A549 (cell line): Measurements from ENCODE around the gene SLC10A7. TPM values are rescaled to one million over a fixed set of nuclear protein-coding genes. Genes with fewer than 3 reads are reported as not detected.

ENCODE experiments used
- ATAC-seq, 2 experiments: fragments of 200-7000 bp in 1 of 2; fragments of >200 bp in 1 of 2; cut with Nextera tagmentation in 1 of 2; cut with Tn5 transposase in 1 of 2; 3 replicates each; pipeline versions ENCODE4 v1.8.0 to v1.9.1; 2018 to 2020; ENCODE audit warnings: mild to moderate bottlenecking in 1 of 2, moderate library complexity in 1 of 2
- CTCF ChIA-PET: fragments of 300-600 bp; sonication (Branson Sonifier 250); formaldehyde crosslinking; extraction: SDS; loops from one replicate; lab custom pipeline; 2021; ENCODE audit warnings: antibody characterized with exemption, inconsistent platforms; lab: Yijun Ruan, JAX
- POLR2A ChIA-PET: fragments of 350-600 bp; formaldehyde crosslinking; extraction: SDS; loops from one replicate; lab custom pipeline; 2021; ENCODE audit warnings: antibody characterized with exemption, inconsistent platforms; lab: Yijun Ruan, JAX
- DNase-seq, 2 experiments: peaks; one replicate each; pipeline versions ENCODE4 v3.0.0 to v3.0.0-alpha.2; 2011 to 2016; ENCODE audit warnings: low read depth in 1 of 2, low spot score in 1 of 2
- FAIRE-seq: peaks from 2 replicates; lab custom pipeline; 2011; peaks lifted over from hg19 to GRCh38; lab: Jason Lieb, UNC
- H3K27ac ChIP-seq, 2 experiments: fragments of >200 bp; sonication (Bioruptor Twin); formaldehyde crosslinking; 3 replicates each; pipeline ENCODE4 v1.5.1; 2016 to 2017
- H3K4me1 ChIP-seq: fragments of >200 bp; sonication (Bioruptor Twin); formaldehyde crosslinking; 3 replicates; pipeline ENCODE4 v1.6.1; 2016
- H3K4me2 ChIP-seq: fragments of >200 bp; sonication (Bioruptor Twin); formaldehyde crosslinking; 3 replicates; pipeline ENCODE4 v1.6.1; 2016
- H3K4me3 ChIP-seq: fragments of >200 bp; sonication (Bioruptor Twin); formaldehyde crosslinking; 3 replicates; pipeline ENCODE4 v1.5.1; 2016
- H3K9me3 ChIP-seq: fragments of >200 bp; sonication (Bioruptor Twin); formaldehyde crosslinking; 3 replicates; pipeline ENCODE4 v1.6.1; 2016
- BHLHE40 ChIP-seq: IDR thresholded peaks from 2 replicates; pipeline ENCODE4 v1.6.1; 2012; ENCODE audit warnings: low read depth, low read length, inconsistent platforms
- CBX8 ChIP-seq: fragments of 200-600 bp; sonication (generic); IDR thresholded peaks from 2 replicates; pipeline ENCODE4 v1.6.1; 2016
- CEBPB ChIP-seq, 2 experiments: fragments of >200 bp in 1 of 2; sonication (Bioruptor Twin) in 1 of 2; formaldehyde crosslinking in 1 of 2; IDR thresholded peaks; 2 replicates each; pipeline ENCODE4 v1.6.1; 2012 to 2016
- EHMT2 ChIP-seq: fragments of 200-600 bp; sonication (generic); IDR thresholded peaks from 2 replicates; pipeline ENCODE4 v1.6.1; 2016; ENCODE audit warnings: antibody characterized with exemption, low read depth, mild to moderate bottlenecking, moderate library complexity
- ESRRA ChIP-seq: fragments of 150-350 bp; IDR thresholded peaks from 2 replicates; pipeline ENCODE4 v1.6.1; 2014; ENCODE audit warnings: mild to moderate bottlenecking, low read length, borderline replicate concordance
- FOSB ChIP-seq: fragments of 250-450 bp; sonication (Bioruptor Pico); IDR thresholded peaks from 2 replicates; pipeline ENCODE4 v1.5.0; 2020; ENCODE audit warnings: mild to moderate bottlenecking, moderate library complexity
- FOSL2 ChIP-seq, 2 experiments: fragments of 450-650 bp in 1 of 2; fragments of >200 bp in 1 of 2; sonication (Bioruptor Twin) in 1 of 2; formaldehyde crosslinking; IDR thresholded peaks; 2 replicates each; pipeline versions ENCODE4 v1.5.0 to v1.6.1; 2016 to 2020; ENCODE audit warnings: mild to moderate bottlenecking in 1 of 2, moderate library complexity in 1 of 2
- GATA3 ChIP-seq: IDR thresholded peaks from 2 replicates; pipeline ENCODE4 v1.6.1; 2012; ENCODE audit warnings: borderline replicate concordance
- HDAC2 ChIP-seq: fragments of 200-600 bp; sonication (generic); IDR thresholded peaks from 2 replicates; pipeline ENCODE4 v1.6.1; 2016
- HEYL ChIP-seq: fragments of 250-450 bp; sonication (Bioruptor Pico); IDR thresholded peaks from 2 replicates; pipeline ENCODE4 v1.8.0; 2021; ENCODE audit warnings: mild to moderate bottlenecking, moderate library complexity
- HOXA7 ChIP-seq: fragments of 250-450 bp; sonication (Bioruptor Pico); IDR thresholded peaks from 2 replicates; pipeline ENCODE4 v1.5.0; 2020; ENCODE audit warnings: mild to moderate bottlenecking, moderate library complexity
- HOXB5 ChIP-seq: fragments of 250-450 bp; sonication (Bioruptor Pico); IDR thresholded peaks from 2 replicates; pipeline ENCODE4 v1.5.0; 2020; ENCODE audit warnings: mild to moderate bottlenecking, moderate library complexity
- JUN ChIP-seq, 2 experiments: fragments of >200 bp; sonication (Bioruptor Twin); formaldehyde crosslinking; IDR thresholded peaks; 2 replicates in 1 of 2; 3 replicates in 1 of 2; pipeline ENCODE4 v1.6.1; 2016 to 2017
- JUNB ChIP-seq: fragments of >200 bp; sonication (Bioruptor Twin); formaldehyde crosslinking; IDR thresholded peaks from 2 replicates; pipeline ENCODE4 v1.6.1; 2016
- KDM1A ChIP-seq: fragments of 200-600 bp; sonication (generic); IDR thresholded peaks from 2 replicates; pipeline ENCODE4 v1.6.1; 2016; ENCODE audit warnings: low read depth, mild to moderate bottlenecking
- KDM5A ChIP-seq: fragments of 200-600 bp; sonication (generic); IDR thresholded peaks from 2 replicates; pipeline ENCODE4 v1.6.1; 2016; ENCODE audit warnings: antibody characterized with exemption, mild to moderate bottlenecking
- MYC ChIP-seq: IDR thresholded peaks from 2 replicates; pipeline ENCODE4 v1.6.1; 2012; ENCODE audit warnings: mild to moderate bottlenecking, inconsistent platforms, low read length, improper control_type of control experiment, borderline replicate concordance
- NFE2L2 ChIP-seq: fragments of 150-350 bp; conservative IDR thresholded peaks from 2 replicates; pipeline ENCODE4 v1.6.1; 2014; ENCODE audit warnings: low read length
- NR3C1 ChIP-seq: fragments of >200 bp; sonication (Bioruptor Twin); formaldehyde crosslinking; IDR thresholded peaks from 3 replicates; pipeline ENCODE4 v1.6.1; 2017
- POLR2AphosphoS2 ChIP-seq: conservative IDR thresholded peaks from 2 replicates; pipeline ENCODE4 v1.6.1; 2012; ENCODE audit warnings: low read length, improper control_type of control experiment, inconsistent platforms
- RCOR1 ChIP-seq: fragments of 150-350 bp; IDR thresholded peaks from 2 replicates; pipeline ENCODE4 v1.6.1; 2014; ENCODE audit warnings: antibody characterized with exemption, low read length, low read depth
- RFX5 ChIP-seq: fragments of 450-650 bp; IDR thresholded peaks from 2 replicates; pipeline ENCODE4 v1.7.1; 2014; ENCODE audit warnings: antibody characterized with exemption, mild to moderate bottlenecking, moderate library complexity
- SREBF2 ChIP-seq: fragments of 450-650 bp; IDR thresholded peaks from 2 replicates; pipeline ENCODE4 v1.6.1; 2014; ENCODE audit warnings: mild to moderate bottlenecking, moderate library complexity
- ZNF302 ChIP-seq: fragments of 250-450 bp; sonication (Bioruptor Pico); IDR thresholded peaks from 2 replicates; pipeline ENCODE4 v1.9.0; 2021; ENCODE audit warnings: inconsistent platforms, mild to moderate bottlenecking, moderate library complexity
- WGBS: methylation state at CpG from one replicate; pipeline ENCODE4 v1.1.6; 2017; ENCODE audit errors: missing lambda C conversion rate; 5-methylcytosine and 5-hydroxymethylcytosine counted together
- polyA plus RNA-seq, 4 experiments: library from polyadenylated mRNA; depleted of rRNA in 3 of 4; stranded (reverse); fragments of >200 nt; fragmentation: RNase III in 1 of 4; extraction: RNeasy Plus Mini Kit Qiagen cat#74134 plus additional on column Dnase treatment in 1 of 4; gene quantifications; 2 replicates in 3 of 4; 3 replicates in 1 of 4; pipeline ENCODE4 v1.2.3, GENCODE V29; 2011 to 2017
- TF ChIP-seq, protein P1 (sequence below): fragments of 150-350 bp; IDR thresholded peaks from 2 replicates; pipeline ENCODE4 v1.6.1; 2014; ENCODE audit warnings: low read depth, mild to moderate bottlenecking, low read length

The SLC10A7 gene
- polyA plus RNA-seq, 2 of the 4 experiments (the other 2 are of a cell fraction) = 1.3 to 6.5 TPM

DNA sequence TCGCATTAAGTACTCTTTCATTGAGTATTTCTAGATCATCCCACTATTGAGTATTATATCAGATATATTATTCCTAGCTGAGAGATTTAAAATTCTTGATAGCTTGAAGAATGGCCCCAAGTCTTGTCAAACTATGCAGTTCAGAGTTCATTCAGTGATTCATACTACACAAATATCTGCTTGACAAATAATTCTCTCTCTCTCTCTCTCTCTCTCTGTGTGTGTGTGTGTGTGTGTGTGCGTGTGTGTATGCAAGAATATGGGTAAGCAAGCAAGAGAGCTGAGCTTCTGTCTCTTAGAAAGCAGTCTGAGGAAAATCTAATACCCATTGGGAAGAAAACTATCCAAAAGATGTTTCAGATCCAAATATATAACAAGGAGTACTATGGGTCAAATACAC is 142.0 kb downstream of the SLC10A7 start:
- ATAC-seq (no peak), DNase-seq (peak in 1 of 2 experiments; percentile 39), FAIRE-seq (no peak)
- H3K4me1 ChIP-seq = no peaks in the 10 kb centered on the region
- no peak overlapping the region for H3K4me3 ChIP-seq
- WGBS = 58% methylated on average over 2 of the region's 2 CpGs
- CTCF ChIA-PET = no interaction called here
- H3K4me2 ChIP-seq = no peak overlapping the region
- no peak overlapping the region for H3K27ac ChIP-seq
- H3K9me3 ChIP-seq = no peaks in the 10 kb centered on the region
- no peak for TF ChIP-seq RFX5
- no peak for TF ChIP-seq FOSL2 (IDR thresholded peaks at IDR 0.05)
- TF ChIP-seq FOSL2 (CRISPR knock-in tag; IDR thresholded peaks at IDR 0.05) = 0 out of 2 replicates have a peak, but pooled peaks have one; percentile 17
- TF ChIP-seq, all 56 proteins: peak for 1
- POLR2A ChIA-PET = no interaction called here

DNA sequence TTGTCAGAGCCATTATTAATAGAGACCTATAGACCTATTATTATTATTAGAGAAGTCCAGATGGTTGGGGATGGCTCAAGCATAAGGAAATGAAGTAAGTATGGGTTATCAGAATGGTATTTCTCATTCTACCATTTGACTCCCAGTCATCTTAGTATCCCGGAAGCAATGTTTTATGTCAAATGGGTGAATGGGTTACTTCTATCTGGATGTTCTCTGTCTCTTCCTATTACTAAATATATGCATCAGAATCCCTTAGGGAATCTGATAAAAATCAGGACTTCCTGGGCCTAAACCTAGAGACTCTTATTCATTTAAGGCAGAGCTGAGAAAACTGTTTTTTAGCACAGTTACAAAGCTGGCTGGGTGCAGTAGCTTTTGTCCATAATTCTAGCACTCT is 149.9 kb downstream of the SLC10A7 start:
- ATAC-seq (no peak), FAIRE-seq (no peak)
- no peak overlapping the region for H3K4me3 ChIP-seq
- WGBS = 89% methylated on average over 1 of the region's 1 CpG
- TF ChIP-seq MYC (no peak), EHMT2 (no peak), HDAC2 (no peak), KDM5A (no peak), ESRRA (no peak), HEYL (CRISPR knock-in tag) (no peak), POLR2AphosphoS2 (no peak), NR3C1 (no peak), CEBPB (IDR thresholded peaks at IDR 0.05) (no peak)
- TF ChIP-seq, protein P1, sequence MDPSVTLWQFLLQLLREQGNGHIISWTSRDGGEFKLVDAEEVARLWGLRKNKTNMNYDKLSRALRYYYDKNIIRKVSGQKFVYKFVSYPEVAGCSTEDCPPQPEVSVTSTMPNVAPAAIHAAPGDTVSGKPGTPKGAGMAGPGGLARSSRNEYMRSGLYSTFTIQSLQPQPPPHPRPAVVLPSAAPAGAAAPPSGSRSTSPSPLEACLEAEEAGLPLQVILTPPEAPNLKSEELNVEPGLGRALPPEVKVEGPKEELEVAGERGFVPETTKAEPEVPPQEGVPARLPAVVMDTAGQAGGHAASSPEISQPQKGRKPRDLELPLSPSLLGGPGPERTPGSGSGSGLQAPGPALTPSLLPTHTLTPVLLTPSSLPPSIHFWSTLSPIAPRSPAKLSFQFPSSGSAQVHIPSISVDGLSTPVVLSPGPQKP = no peak
- TF ChIP-seq, all 56 proteins: peak for 0
- Histone ChIP-seq H3K27ac (no peak overlapping the region), H3K4me2 (no peak overlapping the region), H3K4me1 (no peaks in the 10 kb centered on the region), H3K9me3 (no peaks in the 10 kb centered on the region)
- CTCF ChIA-PET = no interaction called here
- no peak for DNase-seq
- POLR2A ChIA-PET = no interaction called here

DNA sequence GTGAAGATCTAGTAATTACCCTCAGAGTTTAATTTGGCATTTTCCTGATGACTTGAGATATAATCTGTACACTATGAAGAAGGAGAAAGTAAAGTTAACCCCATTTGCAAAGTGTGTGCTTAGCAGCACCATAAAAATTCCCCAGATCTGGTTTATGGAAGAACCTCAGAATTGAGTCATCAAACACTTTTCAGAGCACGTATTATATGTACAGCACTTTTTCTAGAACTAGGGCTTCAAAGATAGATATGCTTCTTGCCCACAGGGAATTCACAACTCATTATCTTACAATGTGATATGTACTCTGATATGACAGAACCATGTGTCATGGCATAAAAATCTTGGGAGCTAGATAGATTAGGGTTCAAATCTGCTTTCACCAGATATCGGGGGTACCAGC is 150.9 kb downstream of the SLC10A7 start:
- Histone ChIP-seq H3K27ac (no peak overlapping the region), H3K4me3 (no peak overlapping the region), H3K4me2 (no peak overlapping the region), H3K9me3 (no peaks in the 10 kb centered on the region)
- ATAC-seq (no peak), DNase-seq (no peak), FAIRE-seq (no peak)
- WGBS = 74% methylated on average over 2 of the region's 2 CpGs
- POLR2A ChIA-PET = no interaction called here
- TF ChIP-seq EHMT2 (no peak), RCOR1 (no peak), BHLHE40 (no peak), HOXA7 (CRISPR knock-in tag) (no peak), FOSB (CRISPR knock-in tag) (no peak), HOXB5 (CRISPR knock-in tag) (no peak), ZNF302 (CRISPR knock-in tag) (no peak), CBX8 (no peak), NFE2L2 (no peak)
- TF ChIP-seq, all 56 proteins: peak for 0
- no peaks in the 10 kb centered on the region for H3K4me1 ChIP-seq
- CTCF ChIA-PET = no interaction called here

DNA sequence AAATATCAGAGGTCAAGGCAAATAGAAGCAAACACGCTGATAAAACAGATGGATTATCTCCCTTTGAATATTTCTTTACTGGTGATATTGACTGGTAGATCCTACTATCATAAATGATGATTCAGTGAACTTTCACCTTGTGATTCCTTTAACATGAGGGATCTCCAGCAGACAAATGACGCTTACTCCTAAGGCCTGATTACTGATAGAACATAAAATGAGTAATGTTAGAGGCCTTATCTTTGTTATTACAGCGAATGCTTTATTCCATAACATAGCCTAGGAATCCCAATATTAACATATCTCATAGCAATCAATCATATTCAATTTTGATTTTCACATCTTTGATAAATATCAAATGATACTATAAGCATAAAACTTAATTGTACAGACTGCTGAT is 152.3 kb downstream of the SLC10A7 start:
- FAIRE-seq = no peak
- ATAC-seq = no peak

More for the DNA sequence above, 152.3 kb downstream of the SLC10A7 start:
- no peaks in the 10 kb centered on the region for H3K9me3 ChIP-seq
- no peak for DNase-seq
- H3K4me1 ChIP-seq = no peaks in the 10 kb centered on the region
- 81% methylated on average over 3 of the region's 3 CpGs for WGBS
- no peak overlapping the region for H3K27ac ChIP-seq
- TF ChIP-seq GATA3 (no peak), ZNF302 (CRISPR knock-in tag) (no peak), SREBF2 (no peak), ESRRA (no peak), BHLHE40 (no peak), JUN (IDR thresholded peaks at IDR 0.05) (no peak), JUNB (no peak), KDM1A (no peak)
- H3K4me2 ChIP-seq = no peak overlapping the region
- POLR2A ChIA-PET = no interaction called here
- no peak overlapping the region for H3K4me3 ChIP-seq
- CTCF ChIA-PET = no interaction called here
